ENCODE results near the gene MFSD2A. TPM values are rescaled to one million over a fixed set of nuclear protein-coding genes. Genes with fewer than 3 reads are reported as not detected.

The MFSD2A gene
- total RNA-seq, 3 donors from 2014 or later: 31.0 to 35.6 (median 31.8) TPM

Other genes starting within 250 kb of the MFSD2A start
- 10 to 100 TPM; 54.0 to 65.4 (median 63.2) TPM for gene PPIE, start 216.3 kb upstream of the MFSD2A start, total RNA-seq
- gene OXCT2, start 183.8 kb upstream of the MFSD2A start, total RNA-seq: 1 to 10 TPM; 1.7 to 3.9 (median 2.2) TPM
- gene BMP8B, start 166.3 kb upstream of the MFSD2A start, total RNA-seq: under 1 TPM; 0.23 to 0.30 (median 0.24) TPM
- gene TRIT1, start 71.6 kb upstream of the MFSD2A start, total RNA-seq: 10 to 100 TPM; 28.6 to 30.8 (median 30.6) TPM
- under 1 TPM; 0.08 to 0.38 (median 0.18) TPM for gene MYCL, start 53.2 kb upstream of the MFSD2A start, total RNA-seq
- gene CAP1, start 85.6 kb downstream of the MFSD2A start, total RNA-seq: 100 to 1,000 TPM; 349 to 426 (median 389) TPM
- gene PPT1, start 142.1 kb downstream of the MFSD2A start, total RNA-seq: 100 to 1,000 TPM in 2 of 3 donors, 10 to 100 TPM in 1; 96.8 to 118 (median 109) TPM
- gene RLF, start 206.2 kb downstream of the MFSD2A start, total RNA-seq: 10 to 100 TPM in 2 of 3 donors, 1 to 10 TPM in 1; 9.0 to 12.3 (median 11.0) TPM

Measured in activated T-cell treated with anti-CD3 and anti-CD28 coated beads, Interleukin-2, amount 50 U/mL, for 4 hours (primary cell).